Colonic mucosa (tissue), 4 donors: Measurements from ENCODE around the gene AIDA. TPM values are rescaled to one million over a fixed set of nuclear protein-coding genes. Genes with fewer than 3 reads are reported as not detected.

Experiments
- DNase-seq: peaks from one replicate; pipeline ENCODE4 v3.0.0-alpha.2; 2020
- H3K27ac ChIP-seq: fragments of 200-600 bp; one replicate; pipeline ENCODE4 v1.8.0; 2021
- H3K27me3 ChIP-seq: fragments of 200-600 bp; one replicate; pipeline ENCODE4 v1.8.0; 2021
- H3K36me3 ChIP-seq: fragments of 200-600 bp; one replicate; pipeline ENCODE4 v1.8.0; 2021
- H3K4me1 ChIP-seq: fragments of 200-600 bp; one replicate; pipeline ENCODE4 v1.8.0; 2021; ENCODE audit warnings: mild to moderate bottlenecking
- H3K4me3 ChIP-seq: fragments of 200-600 bp; one replicate; pipeline ENCODE4 v1.8.0; 2021
- H3K9ac ChIP-seq, 2 donors: one replicate each; pipeline ENCODE4 v1.7.0; 2013; ENCODE audit warnings: control low read depth in 2 of 2, low read depth in 2 of 2, low read length in 2 of 2
- H3K9me3 ChIP-seq: fragments of 200-600 bp; one replicate; pipeline ENCODE4 v1.8.0; 2021
- CTCF ChIP-seq: fragments of 200-600 bp; IDR thresholded peaks from one replicate; pipeline ENCODE4 v1.8.0; 2022; ENCODE audit warnings: antibody characterized with exemption, mild to moderate bottlenecking
- intact Hi-C: fragments of 100-400 bp; cut with DNase I; formaldehyde crosslinking; loops from one replicate; pipeline ENCODE4 v1.14.1; 2022
- total RNA-seq, 2 donors: library from RNA; stranded (reverse); fragmentation: NEBNext Ultra II Directional in 1 of 2; extraction: Animal tissue kit (Norgen Biotek cat#: 25700) in 1 of 2; gene quantifications; one replicate each; pipeline ENCODE4 v1.2.1, GENCODE V29; 2021
- donor health status: healthy.
- donor health status: DM: no; HTN: no; CAD: no.
- donor health status: DM: no; HTN: no; CAD: no.

AIDA gene
- total RNA-seq, 2 donors from 2014 or later = 36.0 to 44.1 TPM

DNA sequence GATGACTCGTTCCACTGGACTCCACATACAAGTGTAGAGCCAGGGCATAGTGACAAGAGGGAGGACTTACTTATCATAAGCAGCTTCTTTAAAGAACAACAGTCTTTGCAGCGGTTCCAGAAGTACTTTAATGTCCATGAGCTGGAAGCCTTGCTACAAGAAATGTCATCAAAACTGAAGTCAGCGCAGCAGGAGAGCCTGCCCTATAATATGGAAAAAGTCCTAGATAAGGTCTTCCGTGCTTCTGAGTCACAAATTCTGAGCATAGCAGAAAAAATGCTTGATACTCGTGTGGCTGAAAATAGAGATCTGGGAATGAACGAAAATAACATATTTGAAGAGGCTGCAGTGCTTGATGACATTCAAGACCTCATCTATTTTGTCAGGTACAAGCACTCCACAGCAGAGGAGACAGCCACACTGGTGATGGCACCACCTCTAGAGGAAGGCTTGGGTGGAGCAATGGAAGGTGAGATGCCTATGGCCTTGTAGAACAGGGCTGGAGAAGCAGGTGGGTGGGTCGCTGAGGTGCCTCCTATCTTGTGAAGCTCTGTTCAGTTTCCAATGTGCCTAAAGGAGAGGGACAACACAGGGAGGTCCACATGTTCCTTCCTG lies 82.3 kb downstream of the AIDA start:
- TF ChIP-seq CTCF = no peak
- no peaks in the 10 kb centered on the region for H3K9me3 ChIP-seq
- DNase-seq = no peak
- H3K9ac ChIP-seq = no peak overlapping the region
- H3K27ac ChIP-seq = no peak overlapping the region
- no peak overlapping the region for H3K4me3 ChIP-seq
- intact Hi-C loops = no loop called here
- H3K4me1 ChIP-seq = no peaks in the 10 kb centered on the region
- no peaks in the 10 kb centered on the region for H3K27me3 ChIP-seq
- H3K36me3 ChIP-seq = no peaks in the 10 kb centered on the region

GRCh38 chr1:222627232-222627631 lies 85.1 kb downstream of the AIDA start:
- intact Hi-C loops = no loop called here
- Histone ChIP-seq H3K36me3 (no peaks in the 10 kb centered on the region), H3K27ac (no peak overlapping the region), H3K4me1 (no peaks in the 10 kb centered on the region), H3K27me3 (no peaks in the 10 kb centered on the region), H3K4me3 (no peak overlapping the region), H3K9me3 (no peaks in the 10 kb centered on the region), H3K9ac (no peak overlapping the region)
- no peak for TF ChIP-seq CTCF
- no peak for DNase-seq

DNA sequence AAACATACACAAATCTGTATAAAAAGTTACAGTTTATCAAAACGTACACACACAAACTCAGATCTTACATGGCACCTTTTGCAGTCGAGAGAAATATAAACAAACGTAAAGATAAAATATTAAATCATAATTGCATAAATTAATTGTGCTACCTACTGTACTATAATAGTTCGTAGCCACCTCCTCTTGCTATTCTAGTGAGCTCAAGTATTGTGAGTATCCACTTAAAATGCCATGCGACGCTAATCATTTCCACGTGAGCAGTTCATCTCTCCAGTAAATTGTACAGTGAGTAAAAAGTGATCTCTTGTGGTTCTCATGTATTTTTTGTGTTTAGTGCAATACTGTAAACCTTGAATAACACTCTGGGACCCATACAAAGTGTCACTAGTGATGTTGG lies 88.1 kb downstream of the AIDA start:
- Histone ChIP-seq H3K4me3 (no peak overlapping the region), H3K27me3 (no peaks in the 10 kb centered on the region), H3K36me3 (no peaks in the 10 kb centered on the region), H3K27ac (no peak overlapping the region), H3K4me1 (no peaks in the 10 kb centered on the region), H3K9ac (no peak overlapping the region), H3K9me3 (no peaks in the 10 kb centered on the region)
- no peak for TF ChIP-seq CTCF
- intact Hi-C loops = loop anchor here (5.0 kb wide), 1 partner anchor 42 kb away; no protein-coding TSS in a partner anchor
- no peak for DNase-seq

GRCh38 chr1:222623458-222623857 lies 88.8 kb downstream of the AIDA start:
- no peaks in the 10 kb centered on the region for H3K4me1 ChIP-seq
- no peak for DNase-seq
- H3K36me3 ChIP-seq = no peaks in the 10 kb centered on the region
- no peak overlapping the region for H3K9ac ChIP-seq
- no peak overlapping the region for H3K4me3 ChIP-seq
- TF ChIP-seq CTCF = no peak
- no peaks in the 10 kb centered on the region for H3K27me3 ChIP-seq
- H3K27ac ChIP-seq = no peak overlapping the region
- H3K9me3 ChIP-seq = no peaks in the 10 kb centered on the region
- intact Hi-C loops = loop anchor here (5.0 kb wide), 1 partner anchor 41 kb away; no protein-coding TSS in a partner anchor

- no peak for DNase-seq
- intact Hi-C loops = loop anchor here (5.0 kb wide), 1 partner anchor 40 kb away; no protein-coding TSS in a partner anchor
- Histone ChIP-seq H3K4me1 (no peaks in the 10 kb centered on the region), H3K27me3 (no peaks in the 10 kb centered on the region), H3K9me3 (no peaks in the 10 kb centered on the region), H3K36me3 (no peaks in the 10 kb centered on the region), H3K4me3 (no peak overlapping the region), H3K27ac (no peak overlapping the region), H3K9ac (no peak overlapping the region)
- no peak for TF ChIP-seq CTCF
These were observed 89.5 kb downstream of the AIDA start for GRCh38 chr1:222622765-222623164.
